Measurements from ENCODE around the gene POLE. TPM values are rescaled to one million over a fixed set of nuclear protein-coding genes. Genes with fewer than 3 reads are reported as not detected.

POLE gene
- total and polyA plus RNA-seq, 2 experiments from 2014 or later, result 26.6 to 34.2 TPM

- Histone ChIP-seq H3K4me2 (no peak overlapping the region), H3K36me3 (replicated peaks; ENCODE audit: insufficient read depth, low read depth) (no peaks in the 10 kb centered on the region), H3K9me3 (ENCODE audit: low read depth) (no peaks in the 10 kb centered on the region), H2AFZ (no peak overlapping the region), H4K20me1 (ENCODE audit: insufficient read depth, poor library complexity, severe bottlenecking) (no peaks in the 10 kb centered on the region), H3K27ac (no peak overlapping the region), H3K4me1 (ENCODE audit: insufficient read depth) (no peaks in the 10 kb centered on the region), H3K4me3 (no peak overlapping the region), H3K27me3 (no peaks in the 10 kb centered on the region), H3K79me2 (peaks cover 3% of the 10 kb centered on the region), H3K9me2 (replicated peaks; ENCODE audit: insufficient read depth) (no peaks in the 10 kb centered on the region)
- no peak for TF ChIP-seq EZH2 (IDR thresholded peaks at IDR 0.05; ENCODE audit: borderline replicate concordance)
- TF ChIP-seq CTCF (IDR thresholded peaks at IDR 0.05; ENCODE audit: poor library complexity), result no peak
- TF ChIP-seq EZH2phosphoT487 (IDR thresholded peaks at IDR 0.05; ENCODE audit: low read depth, severe bottlenecking, unreplicated experiment), result no peak
- no peak for DNase-seq (ENCODE audit: low spot score)
- WGBS (ENCODE audit: low lambda C conversion rate, missing lambda C conversion rate), result 96% methylated on average over 4 of the region's 5 CpGs
These were observed 12.6 kb downstream of the POLE start for GRCh38 chr12:132674561-132674960.

GRCh38 chr12:132673288-132674179 lies 13.6 kb downstream of the POLE start:
- TF ChIP-seq EZH2phosphoT487 (IDR thresholded peaks at IDR 0.05; ENCODE audit: low read depth, severe bottlenecking, unreplicated experiment) (no peak), EZH2 (IDR thresholded peaks at IDR 0.05; ENCODE audit: borderline replicate concordance) (no peak), CTCF (IDR thresholded peaks at IDR 0.05; ENCODE audit: poor library complexity) (no peak)
- 97% methylated on average over 27 of the region's 27 CpGs for WGBS (ENCODE audit: low lambda C conversion rate, missing lambda C conversion rate)
- Histone ChIP-seq H3K36me3 (replicated peaks; ENCODE audit: insufficient read depth, low read depth) (no peaks in the 10 kb centered on the region), H3K27ac (no peak overlapping the region), H3K9me3 (ENCODE audit: low read depth) (no peaks in the 10 kb centered on the region), H3K4me3 (no peak overlapping the region), H3K4me1 (ENCODE audit: insufficient read depth) (no peaks in the 10 kb centered on the region), H2AFZ (no peak overlapping the region), H4K20me1 (ENCODE audit: insufficient read depth, poor library complexity, severe bottlenecking) (no peaks in the 10 kb centered on the region), H3K79me2 (peaks cover 3% of the 10 kb centered on the region), H3K4me2 (no peak overlapping the region), H3K27me3 (no peaks in the 10 kb centered on the region), H3K9me2 (replicated peaks; ENCODE audit: insufficient read depth) (no peaks in the 10 kb centered on the region)
- no peak for DNase-seq (ENCODE audit: low spot score)

GRCh38 chr12:132672678-132673077 lies 14.5 kb downstream of the POLE start:
- Histone ChIP-seq H3K79me2 (no peaks in the 10 kb centered on the region), H3K9me3 (ENCODE audit: low read depth) (no peaks in the 10 kb centered on the region), H3K9me2 (replicated peaks; ENCODE audit: insufficient read depth) (no peaks in the 10 kb centered on the region), H3K4me1 (ENCODE audit: insufficient read depth) (no peaks in the 10 kb centered on the region), H3K4me3 (no peak overlapping the region), H3K36me3 (replicated peaks; ENCODE audit: insufficient read depth, low read depth) (no peaks in the 10 kb centered on the region), H3K27me3 (no peaks in the 10 kb centered on the region), H2AFZ (no peak overlapping the region), H3K4me2 (no peak overlapping the region), H4K20me1 (ENCODE audit: insufficient read depth, poor library complexity, severe bottlenecking) (no peaks in the 10 kb centered on the region), H3K27ac (no peak overlapping the region)
- TF ChIP-seq CTCF (IDR thresholded peaks at IDR 0.05; ENCODE audit: poor library complexity), result no peak
- no peak for TF ChIP-seq EZH2phosphoT487 (IDR thresholded peaks at IDR 0.05; ENCODE audit: low read depth, severe bottlenecking, unreplicated experiment)
- TF ChIP-seq EZH2 (IDR thresholded peaks at IDR 0.05; ENCODE audit: borderline replicate concordance), result no peak
- DNase-seq (ENCODE audit: low spot score), result no peak
- WGBS (ENCODE audit: low lambda C conversion rate, missing lambda C conversion rate), result 97% methylated on average over 12 of the region's 12 CpGs

All from hepatocyte (in vitro differentiated cells).